ENCODE data around the gene ABCC9.

GRCh38 chr12:21774358-21775132 is 166.7 kb downstream of the ABCC9 start, which contains the start of gene KCNJ8:
- TF ChIP-seq POLR2A (IDR thresholded peaks at IDR 0.05) (peak in 1 of 2 donors; percentile 38), CTCF (IDR thresholded peaks at IDR 0.05 in 4 of 5, conservative IDR thresholded peaks at IDR 0.05 in 1 of 5) (no peak)
